HepG2 (cell line): ENCODE measurements around the gene C19orf73. TPM values are rescaled to one million over a fixed set of nuclear protein-coding genes. Genes with fewer than 3 reads are reported as not detected.

Experiments
- ATF7 ChIP-seq, 2 experiments: fragments of 450-650 bp in 1 of 2; sonication (generic) in 1 of 2; formaldehyde crosslinking in 1 of 2; IDR thresholded peaks; 2 replicates each; pipeline versions ENCODE4 v1.4.0 to v1.6.1; 2016 to 2020; ENCODE audit warnings: antibody characterized with exemption in 1 of 2, mild to moderate bottlenecking in 1 of 2, missing genetic modification reagents in 1 of 2
- BORCS8-MEF2B ChIP-seq: sonication (generic); formaldehyde crosslinking; IDR thresholded peaks from 2 replicates; pipeline ENCODE4 v1.8.0; 2022; ENCODE audit warnings: mild to moderate bottlenecking, missing genetic modification reagents
- EED ChIP-seq: sonication (generic); formaldehyde crosslinking; IDR thresholded peaks from 2 replicates; pipeline ENCODE4 v1.5.0; 2020; ENCODE audit warnings: mild to moderate bottlenecking, missing genetic modification reagents
- HNF4A ChIP-seq: sonication (generic); formaldehyde crosslinking; IDR thresholded peaks from 2 replicates; pipeline ENCODE4 v1.4.0; 2020; ENCODE audit warnings: missing genetic modification reagents
- HNRNPK ChIP-seq: fragments of 200-400 bp; formaldehyde crosslinking; IDR thresholded peaks from 2 replicates; pipeline ENCODE4 v1.6.1; 2018; ENCODE audit warnings: low read length, low read depth, moderate library complexity, mild to moderate bottlenecking; ENCODE audit not compliant: poor library complexity, severe bottlenecking
- HOXA9 ChIP-seq: sonication (generic); formaldehyde crosslinking; IDR thresholded peaks from 2 replicates; pipeline ENCODE4 v1.8.1; 2022; ENCODE audit warnings: missing genetic modification reagents, mild to moderate bottlenecking, moderate library complexity, borderline replicate concordance
- KLF15 ChIP-seq: sonication (generic); formaldehyde crosslinking; IDR thresholded peaks from 2 replicates; pipeline ENCODE4 v1.8.1; 2023; ENCODE audit warnings: borderline replicate concordance, mild to moderate bottlenecking, inconsistent platforms, missing genetic modification reagents, mixed read lengths
- RBM22 ChIP-seq: fragments of 200-400 bp; formaldehyde crosslinking; optimal IDR thresholded peaks from 2 replicates; pipeline ENCODE3; 2017; ENCODE audit warnings: mild to moderate bottlenecking, low read length, moderate library complexity
- RBM39 ChIP-seq: fragments of 200-400 bp; formaldehyde crosslinking; IDR thresholded peaks from one replicate; pipeline ENCODE4 v1.6.1; 2018; ENCODE audit warnings: antibody characterized with exemption, mild to moderate bottlenecking, low read depth, low read length; ENCODE audit not compliant: poor library complexity, severe bottlenecking
- REXO4 ChIP-seq: sonication (generic); formaldehyde crosslinking; IDR thresholded peaks from 2 replicates; pipeline ENCODE4 v1.8.0; 2022; ENCODE audit warnings: missing genetic modification reagents, mild to moderate bottlenecking, borderline replicate concordance
- TERF1 ChIP-seq: sonication (generic); formaldehyde crosslinking; IDR thresholded peaks from 2 replicates; pipeline ENCODE4 v1.8.0; 2022; ENCODE audit warnings: mild to moderate bottlenecking, missing genetic modification reagents, moderate library complexity
- U2AF2 ChIP-seq: fragments of 200-400 bp; formaldehyde crosslinking; IDR thresholded peaks from 2 replicates; pipeline ENCODE4 v1.6.1; 2017; ENCODE audit warnings: low read depth, mild to moderate bottlenecking, low read length
- ZBTB20 ChIP-seq: sonication (generic); formaldehyde crosslinking; IDR thresholded peaks from 2 replicates; pipeline ENCODE4 v1.8.1; 2023; ENCODE audit warnings: missing genetic modification reagents, low read depth, mild to moderate bottlenecking, borderline replicate concordance
- ZNF124 ChIP-seq: sonication (generic); formaldehyde crosslinking; IDR thresholded peaks from 2 replicates; pipeline ENCODE4 v1.4.0; 2020; ENCODE audit warnings: missing genetic modification reagents
- ZNF143 ChIP-seq: sonication (generic); formaldehyde crosslinking; IDR thresholded peaks from 2 replicates; pipeline ENCODE4 v1.4.0; 2020; ENCODE audit warnings: missing genetic modification reagents
- ZNF34 ChIP-seq: sonication (generic); formaldehyde crosslinking; IDR thresholded peaks from 2 replicates; pipeline ENCODE4 v1.4.0; 2020; ENCODE audit warnings: mild to moderate bottlenecking, missing genetic modification reagents, borderline replicate concordance
- ZNF441 ChIP-seq: sonication (generic); formaldehyde crosslinking; IDR thresholded peaks from 2 replicates; pipeline ENCODE4 v1.7.0; 2021; ENCODE audit warnings: missing genetic modification reagents, borderline replicate concordance
- ZNF670 ChIP-seq: sonication (generic); formaldehyde crosslinking; IDR thresholded peaks from 2 replicates; pipeline ENCODE4 v1.8.0; 2022; ENCODE audit warnings: mild to moderate bottlenecking, missing genetic modification reagents, borderline replicate concordance
- ZNF672 ChIP-seq: sonication (generic); formaldehyde crosslinking; IDR thresholded peaks from 2 replicates; pipeline ENCODE4 v1.8.1; 2022; ENCODE audit warnings: missing genetic modification reagents
- polyA plus RNA-seq, 8 experiments: library from polyadenylated mRNA; depleted of rRNA in 3 of 8; stranded (reverse) in 7 of 8; unstranded in 1 of 8; fragments of >200 nt; fragmentation: Illumina TruSeq in 4 of 8; extraction: Trizol in 4 of 8; gene quantifications; 2 replicates each; pipeline versions ENCODE4 v1.2.1 to v1.2.3, GENCODE V29; 2011 to 2016; ENCODE audit warnings: low read depth in 4 of 8, missing spikeins in 1 of 8, mixed read lengths in 1 of 8; ENCODE audit not compliant: insufficient read depth in 1 of 8
- total RNA-seq, 5 experiments: library from RNA; depleted of rRNA; stranded (reverse); fragments of >200 nt; fragmentation: Illumina TruSeq; extraction: Trizol; gene quantifications; 2 replicates each; pipeline ENCODE4 v1.2.3, GENCODE V29; 2016; ENCODE audit warnings: low read depth in 1 of 5
- TF ChIP-seq, protein P1 (sequence below): sonication (generic); formaldehyde crosslinking; IDR thresholded peaks from 2 replicates; pipeline ENCODE4 v1.5.1; 2020; ENCODE audit warnings: mild to moderate bottlenecking, moderate library complexity, missing genetic modification reagents
- TF ChIP-seq, protein P2 (sequence below): sonication (generic); formaldehyde crosslinking; IDR thresholded peaks from 2 replicates; pipeline ENCODE4 v1.4.0; 2020; ENCODE audit warnings: missing genetic modification reagents

C19orf73 gene
- total and polyA plus RNA-seq, 2 of the 13 experiments (the other 11 are each of a cell fraction or from before 2014, with no cell fraction given), result 1.4 to 1.5 TPM

DNA sequence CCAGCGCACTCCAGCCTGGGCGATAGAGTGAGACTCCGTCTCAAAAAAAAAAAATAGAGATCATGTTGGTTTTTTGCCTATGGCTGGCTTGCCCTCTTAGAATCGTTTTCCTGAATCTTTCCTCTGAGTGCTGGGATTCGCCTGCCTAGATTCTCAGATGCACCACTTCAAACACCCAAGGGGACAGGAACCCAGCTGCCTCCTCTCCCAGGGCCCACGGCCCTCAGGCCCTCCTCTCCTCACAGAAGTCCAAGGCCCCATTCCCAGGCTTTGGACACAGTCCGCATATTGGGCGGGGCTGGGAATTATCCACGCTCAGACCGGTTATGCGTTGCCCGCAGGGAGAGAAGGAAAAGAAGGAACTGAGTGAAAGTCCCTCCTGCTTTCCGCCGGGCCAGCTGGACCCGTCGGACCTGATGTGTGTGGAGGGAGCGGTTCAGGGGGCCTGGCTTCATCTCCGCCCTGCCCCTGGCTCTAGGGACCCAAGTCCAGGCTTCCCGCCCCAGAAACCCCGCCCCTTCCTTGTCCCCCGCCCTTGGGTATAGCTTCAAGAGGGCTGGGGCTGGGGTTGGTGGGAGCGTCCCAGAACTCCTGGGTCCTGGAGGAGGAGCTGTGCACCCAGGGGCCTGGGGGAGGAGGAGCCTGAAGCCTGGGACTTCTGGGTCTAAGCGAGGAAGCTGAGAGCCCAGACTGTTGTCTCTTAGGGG is 6.2 kb upstream of the C19orf73 start (continued):
- no peak for TF ChIP-seq RBM22
- peak; percentile 95; the same call in 1 of the 2 replicates for TF ChIP-seq ZNF441 (CRISPR knock-in tag)
- no peak for TF ChIP-seq ZNF670 (CRISPR knock-in tag)
- TF ChIP-seq ZNF672 (CRISPR knock-in tag), result no peak
- no peak for TF ChIP-seq HOXA9 (CRISPR knock-in tag)
- peak; percentile 19; the same call in 1 of the 2 replicates for TF ChIP-seq BORCS8-MEF2B (CRISPR knock-in tag)
- TF ChIP-seq, protein P1, sequence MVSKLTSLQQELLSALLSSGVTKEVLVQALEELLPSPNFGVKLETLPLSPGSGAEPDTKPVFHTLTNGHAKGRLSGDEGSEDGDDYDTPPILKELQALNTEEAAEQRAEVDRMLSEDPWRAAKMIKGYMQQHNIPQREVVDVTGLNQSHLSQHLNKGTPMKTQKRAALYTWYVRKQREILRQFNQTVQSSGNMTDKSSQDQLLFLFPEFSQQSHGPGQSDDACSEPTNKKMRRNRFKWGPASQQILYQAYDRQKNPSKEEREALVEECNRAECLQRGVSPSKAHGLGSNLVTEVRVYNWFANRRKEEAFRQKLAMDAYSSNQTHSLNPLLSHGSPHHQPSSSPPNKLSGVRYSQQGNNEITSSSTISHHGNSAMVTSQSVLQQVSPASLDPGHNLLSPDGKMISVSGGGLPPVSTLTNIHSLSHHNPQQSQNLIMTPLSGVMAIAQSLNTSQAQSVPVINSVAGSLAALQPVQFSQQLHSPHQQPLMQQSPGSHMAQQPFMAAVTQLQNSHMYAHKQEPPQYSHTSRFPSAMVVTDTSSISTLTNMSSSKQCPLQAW, result peak; percentile 65; the same call in 1 of the 2 replicates
- TF ChIP-seq ZNF143 (CRISPR knock-in tag), result peak; percentile 29; the same call in 1 of the 2 replicates
- TF ChIP-seq HNRNPK, result no peak
- peak; percentile 47; the same call in 1 of the 2 replicates for TF ChIP-seq ZBTB20 (CRISPR knock-in tag)
- no peak for TF ChIP-seq RBM39
- no peak for TF ChIP-seq ZNF124 (CRISPR knock-in tag)
- no peak for TF ChIP-seq ZNF34 (CRISPR knock-in tag)
- 0 out of 2 replicates have a peak, but pooled peaks have one; percentile 26 for TF ChIP-seq EED
- no peak for TF ChIP-seq REXO4 (CRISPR knock-in tag)
- peak; percentile 54; the same call in 1 of the 2 replicates for TF ChIP-seq HNF4A (CRISPR knock-in tag)
- TF ChIP-seq, protein P2, sequence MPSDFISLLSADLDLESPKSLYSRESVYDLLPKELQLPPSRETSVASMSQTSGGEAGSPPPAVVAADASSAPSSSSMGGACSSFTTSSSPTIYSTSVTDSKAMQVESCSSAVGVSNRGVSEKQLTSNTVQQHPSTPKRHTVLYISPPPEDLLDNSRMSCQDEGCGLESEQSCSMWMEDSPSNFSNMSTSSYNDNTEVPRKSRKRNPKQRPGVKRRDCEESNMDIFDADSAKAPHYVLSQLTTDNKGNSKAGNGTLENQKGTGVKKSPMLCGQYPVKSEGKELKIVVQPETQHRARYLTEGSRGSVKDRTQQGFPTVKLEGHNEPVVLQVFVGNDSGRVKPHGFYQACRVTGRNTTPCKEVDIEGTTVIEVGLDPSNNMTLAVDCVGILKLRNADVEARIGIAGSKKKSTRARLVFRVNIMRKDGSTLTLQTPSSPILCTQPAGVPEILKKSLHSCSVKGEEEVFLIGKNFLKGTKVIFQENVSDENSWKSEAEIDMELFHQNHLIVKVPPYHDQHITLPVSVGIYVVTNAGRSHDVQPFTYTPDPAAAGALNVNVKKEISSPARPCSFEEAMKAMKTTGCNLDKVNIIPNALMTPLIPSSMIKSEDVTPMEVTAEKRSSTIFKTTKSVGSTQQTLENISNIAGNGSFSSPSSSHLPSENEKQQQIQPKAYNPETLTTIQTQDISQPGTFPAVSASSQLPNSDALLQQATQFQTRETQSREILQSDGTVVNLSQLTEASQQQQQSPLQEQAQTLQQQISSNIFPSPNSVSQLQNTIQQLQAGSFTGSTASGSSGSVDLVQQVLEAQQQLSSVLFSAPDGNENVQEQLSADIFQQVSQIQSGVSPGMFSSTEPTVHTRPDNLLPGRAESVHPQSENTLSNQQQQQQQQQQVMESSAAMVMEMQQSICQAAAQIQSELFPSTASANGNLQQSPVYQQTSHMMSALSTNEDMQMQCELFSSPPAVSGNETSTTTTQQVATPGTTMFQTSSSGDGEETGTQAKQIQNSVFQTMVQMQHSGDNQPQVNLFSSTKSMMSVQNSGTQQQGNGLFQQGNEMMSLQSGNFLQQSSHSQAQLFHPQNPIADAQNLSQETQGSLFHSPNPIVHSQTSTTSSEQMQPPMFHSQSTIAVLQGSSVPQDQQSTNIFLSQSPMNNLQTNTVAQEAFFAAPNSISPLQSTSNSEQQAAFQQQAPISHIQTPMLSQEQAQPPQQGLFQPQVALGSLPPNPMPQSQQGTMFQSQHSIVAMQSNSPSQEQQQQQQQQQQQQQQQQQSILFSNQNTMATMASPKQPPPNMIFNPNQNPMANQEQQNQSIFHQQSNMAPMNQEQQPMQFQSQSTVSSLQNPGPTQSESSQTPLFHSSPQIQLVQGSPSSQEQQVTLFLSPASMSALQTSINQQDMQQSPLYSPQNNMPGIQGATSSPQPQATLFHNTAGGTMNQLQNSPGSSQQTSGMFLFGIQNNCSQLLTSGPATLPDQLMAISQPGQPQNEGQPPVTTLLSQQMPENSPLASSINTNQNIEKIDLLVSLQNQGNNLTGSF (CRISPR knock-in tag), result no peak
- TF ChIP-seq TERF1, result no peak
- TF ChIP-seq U2AF2, result 0 out of 2 replicates have a peak, but pooled peaks have one; percentile 21
- no peak for TF ChIP-seq KLF15 (CRISPR knock-in tag)
- TF ChIP-seq ATF7 (IDR thresholded peaks at IDR 0.05), result no peak
- TF ChIP-seq ATF7 (CRISPR knock-in tag; IDR thresholded peaks at IDR 0.05), result no peak
